ENCODE measurements around the gene LRP4.

Gene LRP4

DNA sequence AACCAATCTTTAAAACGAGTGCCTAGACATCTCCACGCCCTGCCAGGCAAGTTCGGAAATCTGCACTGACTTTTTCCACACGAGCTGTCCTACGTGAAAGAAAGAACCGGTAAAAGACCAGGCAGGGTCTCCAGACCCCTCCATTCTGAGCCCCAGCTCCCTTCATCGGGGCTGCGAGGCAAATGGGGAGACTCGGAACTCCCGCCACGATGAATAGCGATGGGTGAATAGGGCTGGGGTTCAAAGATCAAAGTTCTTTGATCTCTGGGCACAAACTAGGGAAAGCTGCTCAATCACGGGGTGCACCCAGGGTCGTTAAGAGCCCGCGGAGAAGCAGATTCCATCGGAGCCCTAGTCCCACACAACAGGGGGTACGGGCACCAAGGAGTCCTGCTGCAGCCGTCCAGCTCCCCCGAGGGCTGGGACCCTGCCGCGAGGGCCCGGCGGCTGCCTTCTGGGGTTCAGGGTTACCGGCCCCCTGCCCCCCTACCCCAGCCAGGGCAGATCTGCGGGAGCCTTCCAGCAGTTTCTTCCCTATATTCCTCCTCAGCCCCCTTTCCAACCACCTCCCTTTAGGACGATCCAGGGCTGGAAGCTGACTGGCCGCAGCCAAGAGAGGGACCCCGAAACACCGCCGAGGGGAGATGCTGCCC, 1.1 kb downstream of the LRP4 start:
- peak overlapping the region; percentile 99 for H3K18ac ChIP-seq (ENCODE audit: low read length)
- H3K23ac ChIP-seq (ENCODE audit: low read length) = no peak overlapping the region
- H2BK5ac ChIP-seq (ENCODE audit: low read length) = no peak overlapping the region
- no peaks in the 10 kb centered on the region for H3K36me3 ChIP-seq (ENCODE audit: control insufficient read depth, insufficient read depth, low read length)
- H3K4ac ChIP-seq (ENCODE audit: low read depth, low read length) = peak overlapping the region; percentile 89
- H3K4me2 ChIP-seq (ENCODE audit: low read length) = peak overlapping the region; percentile 81
- no peak overlapping the region for H2BK120ac ChIP-seq (ENCODE audit: low read depth, low read length)
- no peak overlapping the region for H2AK5ac ChIP-seq (ENCODE audit: low read length)
- H4K5ac ChIP-seq (ENCODE audit: low read length) = no peak overlapping the region
- H3K27ac ChIP-seq (ENCODE audit: low read depth, low read length) = peak overlapping the region; percentile 65
- H3K79me2 ChIP-seq (ENCODE audit: control insufficient read depth, insufficient read depth, low read length) = peaks cover 41% of the 10 kb centered on the region
- no peak overlapping the region for H4K8ac ChIP-seq (ENCODE audit: low read depth, low read length)
- peak overlapping the region; percentile 73 for H3K9ac ChIP-seq (ENCODE audit: low read length)
- H3K56ac ChIP-seq (ENCODE audit: low read length) = peak overlapping the region; percentile 86
- WGBS (ENCODE audit: extremely low coverage, insufficient coverage, low lambda C conversion rate) = no CpG with 5 or more reads among the region's 31 CpGs
- peak overlapping the region; percentile 75 for H3K4me3 ChIP-seq (ENCODE audit: low read length)
- H3K79me1 ChIP-seq (ENCODE audit: low read length) = peaks cover 2% of the 10 kb centered on the region
- H3K4me1 ChIP-seq (ENCODE audit: control insufficient read depth, low read depth, low read length) = peaks cover 15% of the 10 kb centered on the region
- no peak overlapping the region for H2BK15ac ChIP-seq (replicated peaks; ENCODE audit: low read depth)
- H3K27me3 ChIP-seq (ENCODE audit: insufficient read depth, low read length, poor library complexity) = no peaks in the 10 kb centered on the region
- DNase-seq = no peak

DNA sequence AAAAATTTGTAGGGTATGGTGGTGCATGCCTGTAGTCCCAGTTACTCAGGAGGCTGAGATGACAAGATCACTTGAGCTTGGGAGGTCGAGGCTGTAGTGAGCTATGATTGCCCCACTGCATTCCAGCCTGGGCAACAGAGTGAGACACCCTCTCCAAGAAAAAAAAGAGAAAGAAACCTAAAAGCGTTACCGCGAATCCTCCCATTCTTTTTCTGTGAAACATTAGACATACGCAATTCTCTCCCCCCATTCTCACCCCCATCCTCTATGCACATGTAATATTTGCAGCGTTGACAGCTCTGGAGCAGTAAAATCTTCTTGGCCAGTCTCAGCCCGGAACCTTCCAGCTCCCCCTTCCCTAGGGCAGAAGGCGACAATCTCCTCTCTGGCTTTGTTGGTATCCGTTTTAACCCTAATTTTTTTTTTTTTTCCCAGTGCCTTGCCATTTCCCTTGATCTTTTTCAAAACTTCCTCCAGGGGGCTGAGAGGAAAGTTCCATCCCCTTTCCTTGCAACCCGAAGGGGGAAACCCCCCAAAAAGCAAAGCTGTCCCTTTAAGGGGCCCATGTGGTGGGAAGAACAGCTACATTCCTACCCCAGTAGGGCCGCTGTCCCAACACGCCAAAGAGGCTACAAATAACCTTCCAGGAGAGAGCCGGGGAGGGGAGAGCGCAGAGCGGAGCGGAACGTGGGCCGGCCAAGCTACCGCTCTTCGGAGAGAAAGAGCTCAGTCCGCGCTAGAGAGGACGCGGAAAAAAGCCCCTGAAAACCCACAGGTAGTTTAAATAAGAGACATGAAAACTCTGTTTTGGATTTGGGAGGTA, 1.9 kb downstream of the LRP4 start:
- Histone ChIP-seq H4K8ac (ENCODE audit: low read depth, low read length) (no peak overlapping the region), H3K56ac (ENCODE audit: low read length) (peak overlapping the region; percentile 86), H3K4me2 (ENCODE audit: low read length) (peak overlapping the region; percentile 81), H3K23ac (ENCODE audit: low read length) (no peak overlapping the region), H3K79me2 (ENCODE audit: control insufficient read depth, insufficient read depth, low read length) (peaks cover 48% of the 10 kb centered on the region), H3K4me1 (ENCODE audit: control insufficient read depth, low read depth, low read length) (peaks cover 19% of the 10 kb centered on the region), H2AK5ac (ENCODE audit: low read length) (no peak overlapping the region), H3K27ac (ENCODE audit: low read depth, low read length) (peak overlapping the region; percentile 65), H4K5ac (ENCODE audit: low read length) (no peak overlapping the region), H3K4me3 (ENCODE audit: low read length) (peak overlapping the region; percentile 75), H2BK15ac (replicated peaks; ENCODE audit: low read depth) (no peak overlapping the region), H3K18ac (ENCODE audit: low read length) (peak overlapping the region; percentile 99), H3K9ac (ENCODE audit: low read length) (peak overlapping the region; percentile 73), H2BK5ac (ENCODE audit: low read length) (no peak overlapping the region), H3K36me3 (ENCODE audit: control insufficient read depth, insufficient read depth, low read length) (no peaks in the 10 kb centered on the region), H2BK120ac (ENCODE audit: low read depth, low read length) (no peak overlapping the region), H3K27me3 (ENCODE audit: insufficient read depth, low read length, poor library complexity) (no peaks in the 10 kb centered on the region), H3K4ac (ENCODE audit: low read depth, low read length) (peak overlapping the region; percentile 62), H3K79me1 (ENCODE audit: low read length) (peaks cover 2% of the 10 kb centered on the region)
- peak; percentile 92 for DNase-seq
- no CpG with 5 or more reads among the region's 24 CpGs for WGBS (ENCODE audit: extremely low coverage, insufficient coverage, low lambda C conversion rate)

DNA sequence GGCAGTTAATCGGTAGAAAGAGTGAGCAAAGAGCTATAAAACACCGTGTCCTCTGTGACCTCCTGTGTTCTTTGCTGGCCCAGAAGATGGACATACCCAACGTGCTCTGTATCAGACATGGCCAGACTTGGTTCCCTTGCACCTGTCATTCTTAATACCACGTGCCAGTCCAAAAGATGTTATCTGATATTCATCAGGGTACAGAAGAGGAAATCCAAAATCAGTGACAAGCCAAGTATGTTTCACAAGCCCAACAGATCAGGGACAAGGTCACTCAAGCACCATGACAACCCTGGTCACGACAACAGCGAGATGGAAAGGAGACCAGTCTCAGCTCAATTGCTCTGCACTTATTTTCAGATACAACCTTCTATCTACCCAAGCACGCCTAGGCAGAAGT, 3.4 kb downstream of the LRP4 start:
- no peak for DNase-seq
- Histone ChIP-seq H3K4me2 (ENCODE audit: low read length) (no peak overlapping the region), H4K8ac (ENCODE audit: low read depth, low read length) (no peak overlapping the region), H3K27me3 (ENCODE audit: insufficient read depth, low read length, poor library complexity) (no peaks in the 10 kb centered on the region), H3K4ac (ENCODE audit: low read depth, low read length) (no peak overlapping the region), H3K27ac (ENCODE audit: low read depth, low read length) (no peak overlapping the region), H3K36me3 (ENCODE audit: control insufficient read depth, insufficient read depth, low read length) (no peaks in the 10 kb centered on the region), H2BK5ac (ENCODE audit: low read length) (no peak overlapping the region), H2BK120ac (ENCODE audit: low read depth, low read length) (no peak overlapping the region), H3K79me1 (ENCODE audit: low read length) (peaks cover 3% of the 10 kb centered on the region), H3K9ac (ENCODE audit: low read length) (no peak overlapping the region), H3K18ac (ENCODE audit: low read length) (no peak overlapping the region), H3K4me3 (ENCODE audit: low read length) (no peak overlapping the region), H2AK5ac (ENCODE audit: low read length) (no peak overlapping the region), H3K4me1 (ENCODE audit: control insufficient read depth, low read depth, low read length) (peaks cover 19% of the 10 kb centered on the region), H3K23ac (ENCODE audit: low read length) (no peak overlapping the region), H2BK15ac (replicated peaks; ENCODE audit: low read depth) (no peak overlapping the region), H3K56ac (ENCODE audit: low read length) (no peak overlapping the region), H3K79me2 (ENCODE audit: control insufficient read depth, insufficient read depth, low read length) (peaks cover 61% of the 10 kb centered on the region), H4K5ac (ENCODE audit: low read length) (no peak overlapping the region)
- WGBS (ENCODE audit: extremely low coverage, insufficient coverage, low lambda C conversion rate) = no CpG with 5 or more reads among the region's 7 CpGs

DNA sequence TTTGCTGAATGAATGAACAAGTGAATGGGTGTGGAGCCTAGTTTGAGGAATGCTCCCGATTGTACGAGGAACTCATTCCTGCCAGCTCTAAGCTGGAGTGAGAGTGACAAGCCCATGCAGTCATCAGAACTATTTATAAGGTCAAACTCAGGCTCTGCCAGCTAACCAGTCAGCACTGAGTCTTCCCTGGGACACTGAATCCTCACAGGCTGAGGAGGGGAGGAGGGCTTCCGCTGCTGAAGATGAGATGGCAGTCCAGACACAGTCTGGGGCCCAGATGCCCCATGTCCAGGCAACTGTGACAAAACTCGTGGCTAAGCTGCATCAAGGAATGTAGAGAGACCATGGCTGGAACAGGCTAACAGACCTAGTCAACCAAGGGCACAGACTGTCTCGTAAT, 4.0 kb downstream of the LRP4 start:
- H3K27me3 ChIP-seq (ENCODE audit: insufficient read depth, low read length, poor library complexity) = no peaks in the 10 kb centered on the region
- DNase-seq = peak; percentile 83
- peaks cover 6% of the 10 kb centered on the region for H3K79me1 ChIP-seq (ENCODE audit: low read length)
- no peak overlapping the region for H2BK15ac ChIP-seq (replicated peaks; ENCODE audit: low read depth)
- no CpG with 5 or more reads among the region's 5 CpGs for WGBS (ENCODE audit: extremely low coverage, insufficient coverage, low lambda C conversion rate)
- peaks cover 66% of the 10 kb centered on the region for H3K79me2 ChIP-seq (ENCODE audit: control insufficient read depth, insufficient read depth, low read length)
- peak overlapping the region; percentile 12 for H3K23ac ChIP-seq (ENCODE audit: low read length)
- H3K4me3 ChIP-seq (ENCODE audit: low read length) = no peak overlapping the region
- H4K8ac ChIP-seq (ENCODE audit: low read depth, low read length) = no peak overlapping the region
- H2BK5ac ChIP-seq (ENCODE audit: low read length) = no peak overlapping the region
- peak overlapping the region; percentile 78 for H3K27ac ChIP-seq (ENCODE audit: low read depth, low read length)
- H3K36me3 ChIP-seq (ENCODE audit: control insufficient read depth, insufficient read depth, low read length) = no peaks in the 10 kb centered on the region
- peak overlapping the region; percentile 0 for H3K18ac ChIP-seq (ENCODE audit: low read length)
- H4K5ac ChIP-seq (ENCODE audit: low read length) = no peak overlapping the region
- no peak overlapping the region for H2AK5ac ChIP-seq (ENCODE audit: low read length)
- H3K4ac ChIP-seq (ENCODE audit: low read depth, low read length) = no peak overlapping the region
- no peak overlapping the region for H3K4me2 ChIP-seq (ENCODE audit: low read length)
- H3K56ac ChIP-seq (ENCODE audit: low read length) = peak overlapping the region; percentile 82
- peaks cover 21% of the 10 kb centered on the region for H3K4me1 ChIP-seq (ENCODE audit: control insufficient read depth, low read depth, low read length)
- no peak overlapping the region for H2BK120ac ChIP-seq (ENCODE audit: low read depth, low read length)
- peak overlapping the region; percentile 55 for H3K9ac ChIP-seq (ENCODE audit: low read length)

DNA sequence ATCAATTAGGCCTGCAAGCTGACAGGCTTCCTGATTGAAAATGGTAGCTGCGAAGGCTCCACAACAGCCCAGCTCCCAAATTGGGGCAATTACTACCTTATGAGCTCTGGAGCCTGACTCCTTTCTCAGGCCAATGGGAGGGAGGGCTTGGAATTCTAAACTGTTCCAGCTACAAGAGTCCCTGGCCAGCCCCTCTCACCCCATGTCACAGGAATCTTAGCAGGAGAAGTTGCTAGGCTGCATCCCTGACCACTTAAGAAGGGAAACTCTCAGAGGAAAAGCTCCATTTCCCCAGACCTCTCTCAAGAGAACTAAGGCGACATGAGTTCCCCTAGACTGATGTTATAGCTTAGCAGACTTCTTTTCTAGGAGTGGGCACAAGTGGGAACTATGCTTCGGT, 4.9 kb downstream of the LRP4 start:
- peak overlapping the region; percentile 78 for H3K27ac ChIP-seq (ENCODE audit: low read depth, low read length)
- peaks cover 21% of the 10 kb centered on the region for H3K4me1 ChIP-seq (ENCODE audit: control insufficient read depth, low read depth, low read length)
- H3K9ac ChIP-seq (ENCODE audit: low read length) = peak overlapping the region; percentile 55
- no peak overlapping the region for H4K5ac ChIP-seq (ENCODE audit: low read length)
- peak; percentile 87 for DNase-seq
- peaks cover 7% of the 10 kb centered on the region for H3K79me1 ChIP-seq (ENCODE audit: low read length)
- H3K4ac ChIP-seq (ENCODE audit: low read depth, low read length) = peak overlapping the region; percentile 38
- no peaks in the 10 kb centered on the region for H3K27me3 ChIP-seq (ENCODE audit: insufficient read depth, low read length, poor library complexity)
- peak overlapping the region; percentile 54 for H3K18ac ChIP-seq (ENCODE audit: low read length)
- H3K4me3 ChIP-seq (ENCODE audit: low read length) = no peak overlapping the region
- H3K56ac ChIP-seq (ENCODE audit: low read length) = peak overlapping the region; percentile 82
- no peaks in the 10 kb centered on the region for H3K36me3 ChIP-seq (ENCODE audit: control insufficient read depth, insufficient read depth, low read length)
- H2BK15ac ChIP-seq (replicated peaks; ENCODE audit: low read depth) = no peak overlapping the region
- peak overlapping the region; percentile 21 for H3K4me2 ChIP-seq (ENCODE audit: low read length)
- H4K8ac ChIP-seq (ENCODE audit: low read depth, low read length) = no peak overlapping the region
- H3K23ac ChIP-seq (ENCODE audit: low read length) = no peak overlapping the region
- WGBS (ENCODE audit: extremely low coverage, insufficient coverage, low lambda C conversion rate) = no CpG with 5 or more reads among the region's 3 CpGs
- peaks cover 72% of the 10 kb centered on the region for H3K79me2 ChIP-seq (ENCODE audit: control insufficient read depth, insufficient read depth, low read length)
- peak overlapping the region; percentile 52 for H2BK120ac ChIP-seq (ENCODE audit: low read depth, low read length)
- no peak overlapping the region for H2BK5ac ChIP-seq (ENCODE audit: low read length)
- no peak overlapping the region for H2AK5ac ChIP-seq (ENCODE audit: low read length)
